ENCODE measurements around the gene KRTAP9-9.
"Not testable (repeated sequence)": the region's sequence is repeated elsewhere in the genome, so short reads cannot be mapped to it uniquely, and the experiment has no call there.

Gene KRTAP9-9

GRCh38 chr17:41267711-41268110, 12.5 kb downstream of the KRTAP9-9 start:
- no peak for DNase-seq

DNA sequence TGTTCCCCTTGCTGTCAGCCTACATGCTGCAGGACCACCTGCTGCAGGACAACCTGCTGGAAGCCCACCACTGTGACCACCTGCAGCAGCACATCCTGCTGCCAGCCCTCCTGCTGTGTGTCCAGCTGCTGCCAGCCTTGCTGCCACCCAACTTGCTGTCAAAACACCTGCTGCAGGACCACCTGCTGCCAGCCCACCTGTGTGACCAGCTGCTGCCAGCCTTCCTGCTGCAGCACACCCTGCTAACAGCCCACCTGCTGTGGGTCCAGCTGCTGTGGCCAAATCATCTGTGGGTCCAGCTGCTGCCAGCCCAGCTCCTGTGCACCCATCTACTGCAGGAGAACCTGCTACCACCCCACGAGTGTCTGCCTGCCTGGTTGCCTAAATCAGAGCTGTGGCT, 16.1 kb downstream of the KRTAP9-9 start:
- not testable (repeated sequence) for DNase-seq

GRCh38 chr17:41271858-41272257, 16.7 kb downstream of the KRTAP9-9 start:
- DNase-seq: no peak

DNA sequence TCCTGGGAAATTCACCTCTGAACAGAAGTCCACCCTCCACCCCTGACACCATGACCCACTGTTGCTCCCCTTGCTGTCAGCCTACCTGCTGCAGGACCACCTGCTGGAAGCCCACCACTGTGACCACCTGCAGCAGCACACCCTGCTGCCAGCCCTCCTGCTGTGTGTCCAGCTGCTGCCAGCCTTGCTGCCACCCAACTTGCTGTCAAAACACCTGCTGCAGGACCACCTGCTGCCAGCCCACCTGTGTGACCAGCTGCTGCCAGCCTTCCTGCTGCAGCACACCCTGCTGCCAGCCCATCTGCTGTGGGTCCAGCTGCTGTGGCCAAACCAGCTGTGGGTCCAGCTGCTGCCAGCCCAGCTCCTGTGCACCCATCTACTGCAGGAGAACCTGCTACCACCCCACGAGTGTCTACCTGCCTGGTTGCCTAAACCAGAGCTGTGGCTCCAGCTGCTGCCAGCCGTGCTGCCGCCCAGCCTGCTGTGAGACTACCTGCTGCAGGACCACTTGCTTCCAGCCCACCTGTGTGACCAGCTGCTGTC, 20.5 kb downstream of the KRTAP9-9 start, which contains the start of gene KRTAP9-7:
Gene KRTAP9-7, plus strand, starts transcription at position 51 of the 543 bp plus-strand sequence. Its CDS starts 0 bp downstream, at position 51.
- DNase-seq: not testable (repeated sequence)

- no peak for DNase-seq
Measured at GRCh38 chr17:41278176-41278955, 23.2 kb downstream of the KRTAP9-9 start.

DNA sequence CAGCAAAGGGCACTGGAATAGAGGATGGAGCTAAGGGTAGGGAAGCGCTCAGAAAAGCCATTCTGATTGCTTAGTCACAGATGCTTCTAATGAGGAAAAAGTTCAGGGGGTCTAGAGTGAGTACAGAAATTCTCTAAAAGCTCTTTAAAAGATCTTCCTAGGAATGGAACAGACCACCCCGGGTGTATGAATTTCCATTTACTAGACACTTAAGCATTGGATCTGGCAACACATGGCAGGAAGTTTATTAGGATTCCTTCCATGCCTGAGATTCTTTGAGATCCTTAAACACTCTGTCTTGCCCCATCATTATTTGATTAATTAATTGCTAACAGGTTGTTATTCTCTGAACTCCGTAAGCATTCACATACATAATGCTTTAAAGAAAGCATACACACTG, 28.9 kb downstream of the KRTAP9-9 start:
- no peak for DNase-seq

- no peak for DNase-seq
Measured at GRCh38 chr17:41284546-41284945, 29.4 kb downstream of the KRTAP9-9 start.

DNA sequence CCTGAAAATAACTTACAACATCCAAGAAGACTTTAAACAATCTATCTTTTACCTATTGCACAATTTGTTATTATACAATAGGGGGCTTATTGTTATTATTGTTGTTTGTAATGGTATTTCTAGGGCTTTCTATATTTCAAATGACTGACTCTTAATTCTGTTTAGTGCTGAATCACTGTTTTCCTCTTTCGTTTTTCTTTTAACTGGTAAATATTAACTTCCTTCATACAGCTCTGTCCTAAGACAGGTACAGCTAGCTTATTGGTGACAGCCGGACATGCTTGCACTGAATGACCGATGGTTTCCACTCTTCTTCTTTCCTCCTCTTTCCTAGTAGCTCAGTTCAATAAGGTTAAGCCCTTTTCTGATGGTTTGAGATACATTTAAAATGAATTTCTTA, 31.9 kb downstream of the KRTAP9-9 start:
- DNase-seq: no peak

GRCh38 chr17:41294016-41294415, 38.8 kb downstream of the KRTAP9-9 start:
- no peak for DNase-seq

GRCh38 chr17:41296846-41297245, 41.7 kb downstream of the KRTAP9-9 start:
- DNase-seq: no peak

DNA sequence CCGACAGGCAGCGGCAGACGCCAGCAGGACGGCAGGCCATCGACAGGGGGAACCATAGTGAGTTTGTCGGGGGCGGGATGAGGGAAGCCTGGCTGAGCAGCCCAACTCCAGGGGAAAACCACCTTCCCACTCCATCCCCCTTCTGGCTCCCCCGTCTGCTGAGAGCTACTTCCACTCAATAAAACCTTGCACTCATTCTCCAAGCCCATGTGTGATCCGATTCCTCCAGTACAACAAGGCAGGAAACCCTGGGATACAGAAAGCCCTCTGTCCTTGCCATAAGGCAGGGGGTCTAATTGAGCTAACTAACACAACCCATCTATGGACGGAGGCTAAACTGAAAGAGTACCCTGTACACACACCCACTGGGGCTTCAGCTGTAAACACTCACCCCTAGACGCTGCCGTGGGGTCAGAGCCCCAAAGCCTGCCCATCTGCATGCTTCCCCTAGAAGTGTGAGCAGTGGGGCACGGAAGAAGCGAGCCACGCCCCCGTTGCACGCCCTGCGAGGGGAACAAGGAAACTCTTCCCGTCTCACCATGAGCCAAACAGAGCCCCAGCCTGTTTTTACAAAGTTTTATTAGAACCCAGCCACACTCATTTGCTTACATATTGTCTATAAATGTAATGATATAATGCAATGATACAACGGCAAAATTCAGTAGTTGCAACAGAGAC, 43.4 kb downstream of the KRTAP9-9 start:
- DNase-seq: no peak

DNA sequence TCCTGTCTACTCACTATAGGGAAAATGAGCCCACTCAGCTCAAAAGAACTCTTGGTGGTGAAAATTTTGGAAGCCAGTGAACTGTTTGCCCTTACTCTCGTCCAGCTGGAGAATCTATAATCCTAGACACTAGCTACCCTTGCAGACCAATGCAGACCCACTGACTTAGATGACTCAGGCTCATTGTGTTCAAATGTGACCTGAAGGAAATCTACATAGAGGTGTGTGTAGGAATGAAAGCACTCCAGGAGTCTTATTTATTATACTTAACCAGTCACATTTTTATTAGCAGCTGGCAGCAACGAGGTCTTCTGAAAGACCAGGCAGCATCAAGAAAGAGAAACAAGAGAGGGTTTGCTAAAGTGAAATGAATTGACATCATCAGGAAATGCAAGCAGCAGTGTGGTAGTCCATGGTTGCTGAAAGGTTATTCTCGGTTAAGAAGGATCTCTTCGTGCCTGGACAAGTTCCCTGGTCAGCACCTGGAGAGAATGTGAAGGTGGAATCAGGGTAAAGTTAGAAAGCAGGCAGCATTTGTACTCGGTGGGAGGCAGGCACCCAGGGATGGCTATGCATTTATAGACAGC, 46.1 kb downstream of the KRTAP9-9 start:
- DNase-seq: no peak

DNA sequence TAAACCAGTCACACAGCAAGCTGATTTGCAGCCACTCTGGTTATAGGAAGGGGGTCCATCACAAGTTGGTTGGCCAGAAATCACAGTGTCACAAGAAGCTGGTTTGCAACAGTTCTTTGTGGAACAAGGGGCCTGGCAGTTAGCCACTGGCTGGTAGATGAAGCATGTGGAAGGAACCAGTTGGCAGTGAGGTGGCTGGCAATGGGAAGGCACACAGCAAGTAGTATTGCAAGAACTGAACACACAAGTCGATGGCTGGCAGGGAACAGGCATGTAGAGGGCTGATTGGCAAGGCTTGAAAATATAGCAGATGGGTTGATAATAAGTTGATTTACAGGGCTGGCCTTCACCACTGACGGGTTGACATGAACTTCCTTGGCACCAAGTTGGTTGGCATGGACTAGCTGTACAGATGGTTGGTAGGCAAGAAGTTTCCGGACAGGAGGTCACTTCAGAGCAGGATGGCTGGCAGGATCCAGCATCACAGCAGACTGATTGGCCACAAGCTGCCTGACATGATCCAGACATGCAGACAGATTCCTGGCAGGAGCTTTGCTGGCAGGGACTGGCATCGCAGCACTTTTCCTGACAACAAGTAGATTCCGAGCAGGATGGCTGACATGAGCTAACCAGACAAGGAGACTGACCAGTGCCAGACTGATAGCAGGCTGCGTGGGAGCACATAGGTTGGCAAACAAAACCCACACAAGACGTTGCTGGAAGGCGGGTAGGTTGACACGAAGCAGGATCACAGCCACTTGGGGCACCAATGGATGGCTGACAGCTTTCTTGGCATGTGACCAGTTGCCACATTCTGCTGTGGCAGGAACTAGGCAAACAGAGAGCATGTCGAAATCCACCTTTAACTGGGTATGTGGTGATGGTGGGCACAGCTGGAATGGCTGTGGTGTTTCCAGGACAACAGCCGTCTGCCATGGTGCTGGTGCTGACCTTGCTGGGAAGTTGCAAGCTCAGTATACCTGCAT, 47.0 kb downstream of the KRTAP9-9 start, which contains the start of gene KRTAP29-1:
Gene KRTAP29-1, minus strand, starts transcription at position 936 of the 986 bp plus-strand sequence. Its CDS starts 0 bp downstream, at position 936.
- DNase-seq: no peak

GRCh38 chr17:41302981-41303380, 47.8 kb downstream of the KRTAP9-9 start:
- DNase-seq: no peak

DNA sequence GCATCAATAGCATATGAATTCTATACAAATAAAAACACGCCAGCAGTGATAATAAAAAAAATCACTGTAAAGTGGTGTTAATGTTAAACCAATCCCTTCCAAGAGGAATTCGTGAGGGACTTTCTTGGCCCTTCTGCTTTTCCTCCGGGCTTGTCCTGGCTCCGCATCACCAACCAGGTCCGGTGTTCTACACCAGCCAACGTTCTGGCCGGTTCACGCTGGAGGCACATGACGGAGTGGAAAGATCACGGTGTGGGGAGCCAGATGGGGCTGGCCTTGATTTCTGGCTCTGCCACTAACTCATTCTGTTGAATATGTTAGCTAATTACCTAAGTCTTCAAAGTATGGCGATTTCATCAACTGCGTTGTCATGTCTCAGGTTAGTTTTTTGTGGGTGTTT, 48.9 kb downstream of the KRTAP9-9 start:
- no peak for DNase-seq

Measured in NCI-H1417 (cell line).